ENCODE results near the gene C10orf67.
"Not testable (repeated sequence)": the region's sequence is repeated elsewhere in the genome, so short reads cannot be mapped to it uniquely, and the experiment has no call there.

The C10orf67 gene

DNA sequence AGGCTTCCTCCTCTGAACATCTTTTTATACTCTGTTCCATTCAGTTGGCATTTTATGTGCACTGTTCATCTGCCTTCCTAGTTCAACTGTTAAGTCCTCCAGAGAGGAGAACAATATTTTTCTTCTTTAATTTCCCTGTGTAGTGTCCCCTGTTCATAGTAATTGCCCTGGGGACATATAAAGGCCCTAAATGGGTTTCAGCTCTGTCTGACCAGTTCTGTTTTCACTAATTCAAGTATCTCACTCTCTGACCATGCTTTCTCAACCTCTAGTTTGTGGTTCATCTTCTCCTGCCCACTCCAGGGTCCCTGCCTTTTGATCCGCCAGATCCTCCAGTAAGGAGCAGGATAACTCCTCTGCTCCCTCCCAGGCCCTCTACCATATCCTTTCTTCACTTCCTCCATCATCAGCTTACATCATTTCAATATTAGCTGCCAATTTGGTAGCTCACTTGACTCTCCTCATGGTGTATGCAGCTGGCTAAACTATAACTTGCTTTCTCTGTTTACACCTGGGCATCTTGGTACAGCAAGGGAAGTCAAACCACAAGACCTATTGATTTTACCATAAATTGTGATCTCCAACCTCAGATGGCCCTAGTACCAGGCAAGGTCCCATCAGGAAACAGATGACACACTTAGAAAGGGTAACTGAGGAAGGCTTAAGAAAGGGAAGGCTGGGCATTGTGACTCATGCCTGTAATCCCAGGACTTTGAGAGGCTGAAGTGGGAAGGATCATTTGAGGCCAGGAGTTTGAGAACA, 17.7 kb upstream of the C10orf67 start:
- DNase-seq (ENCODE audit: low read depth): no peak

DNA sequence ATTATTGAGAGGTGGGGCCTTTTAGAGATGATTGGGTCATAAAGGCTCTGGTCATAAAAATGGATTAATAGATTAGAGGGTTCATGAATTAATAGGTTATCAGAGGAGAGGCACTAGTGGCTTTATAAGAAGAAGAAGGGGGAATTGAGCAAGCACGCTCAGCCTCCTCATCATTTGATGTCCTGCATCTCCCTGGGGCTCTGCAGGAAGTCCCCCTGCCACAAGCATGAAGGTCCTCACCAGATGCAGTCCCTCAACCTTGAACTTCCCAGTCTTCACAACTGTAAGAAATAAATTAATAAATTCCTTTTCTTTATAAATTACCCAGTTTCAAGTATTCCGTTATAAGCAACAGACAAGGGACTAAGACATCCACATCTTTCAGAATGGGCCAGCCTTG, 17.1 kb upstream of the C10orf67 start:
- DNase-seq (ENCODE audit: low read depth): no peak

DNA sequence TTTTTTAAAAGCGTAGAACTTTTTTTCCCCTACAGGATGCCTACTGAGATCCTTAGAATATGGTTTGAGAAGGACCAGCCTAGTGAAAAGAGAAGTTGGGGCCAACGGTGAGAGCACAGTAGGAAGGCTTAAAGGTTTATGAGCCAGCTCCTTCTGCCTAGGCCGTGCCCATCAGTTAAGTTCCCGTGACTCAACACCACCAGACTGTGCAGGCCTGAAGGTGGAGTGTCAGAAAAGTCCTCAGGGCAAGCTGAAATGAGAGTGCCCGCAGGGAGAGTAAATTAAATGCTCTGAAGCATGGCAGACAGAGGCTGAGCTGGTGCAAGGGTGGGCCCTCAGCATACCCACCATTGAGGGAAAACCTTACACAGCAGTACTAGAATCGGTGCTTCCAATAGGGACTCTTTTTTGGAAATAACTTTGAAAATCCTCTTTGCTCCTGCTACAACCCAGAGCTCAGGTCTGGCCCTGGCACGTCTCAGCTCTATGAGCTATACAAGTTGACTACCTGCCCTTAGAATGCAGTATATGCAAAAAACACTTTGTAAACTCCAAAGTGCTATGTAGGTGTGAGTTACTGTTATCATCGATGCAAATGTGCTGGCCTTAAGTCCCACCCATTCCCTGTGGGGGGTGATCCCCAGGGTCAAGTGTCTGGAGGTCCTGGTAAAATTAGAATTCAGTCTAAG, 15.2 kb upstream of the C10orf67 start:
- DNase-seq (ENCODE audit: low read depth): no peak

DNA sequence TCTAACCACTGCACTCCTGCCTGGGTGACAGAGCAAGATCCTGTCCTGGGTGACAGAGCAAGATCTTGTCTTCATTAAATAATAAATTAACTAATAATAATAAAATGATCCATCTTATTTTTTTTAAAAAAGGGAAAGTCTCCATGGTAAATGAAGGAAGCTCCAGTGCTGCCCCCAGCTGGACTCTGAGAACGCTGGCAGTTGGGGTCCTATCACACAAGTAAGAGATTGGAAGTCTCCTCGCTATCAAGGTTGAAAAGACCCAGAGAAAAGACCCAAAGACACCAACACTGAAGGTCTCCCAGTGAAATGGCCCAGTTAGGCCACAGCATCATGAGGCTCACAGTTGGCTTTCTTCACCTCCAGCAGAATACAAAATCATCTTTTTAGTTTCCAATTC, 13.8 kb upstream of the C10orf67 start:
- no peak for DNase-seq (ENCODE audit: low read depth)

DNA sequence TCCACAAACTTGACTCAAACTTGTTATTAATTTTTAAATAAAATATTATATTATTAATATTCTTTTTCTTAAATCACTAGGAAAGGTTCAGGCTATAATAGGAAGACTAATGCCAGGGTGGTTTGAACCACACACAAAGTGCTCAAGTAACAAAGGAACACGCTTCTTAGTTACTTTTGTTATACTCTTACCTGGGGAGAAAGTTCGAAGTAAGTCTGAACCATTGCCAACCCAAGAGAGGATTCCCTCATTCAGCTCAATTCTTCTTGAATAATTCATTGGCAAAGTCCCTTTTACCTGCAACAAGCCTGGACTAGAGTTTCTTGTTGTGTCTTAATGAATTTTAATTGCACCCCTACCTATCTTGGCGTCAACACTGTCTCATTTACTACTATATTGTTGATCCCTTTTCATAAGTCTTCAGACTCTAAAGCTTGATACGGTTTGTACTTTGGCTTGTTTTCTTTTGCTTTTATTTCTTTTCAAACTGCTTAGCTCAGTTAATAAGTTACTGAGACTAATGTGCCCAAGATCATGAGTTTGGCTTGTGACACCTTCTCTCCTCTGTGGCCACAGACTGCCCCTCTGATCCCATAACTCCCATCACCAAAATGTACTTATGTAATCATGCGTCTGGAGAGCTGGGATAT, 10.2 kb upstream of the C10orf67 start:
- DNase-seq (ENCODE audit: low read depth): no peak

DNA sequence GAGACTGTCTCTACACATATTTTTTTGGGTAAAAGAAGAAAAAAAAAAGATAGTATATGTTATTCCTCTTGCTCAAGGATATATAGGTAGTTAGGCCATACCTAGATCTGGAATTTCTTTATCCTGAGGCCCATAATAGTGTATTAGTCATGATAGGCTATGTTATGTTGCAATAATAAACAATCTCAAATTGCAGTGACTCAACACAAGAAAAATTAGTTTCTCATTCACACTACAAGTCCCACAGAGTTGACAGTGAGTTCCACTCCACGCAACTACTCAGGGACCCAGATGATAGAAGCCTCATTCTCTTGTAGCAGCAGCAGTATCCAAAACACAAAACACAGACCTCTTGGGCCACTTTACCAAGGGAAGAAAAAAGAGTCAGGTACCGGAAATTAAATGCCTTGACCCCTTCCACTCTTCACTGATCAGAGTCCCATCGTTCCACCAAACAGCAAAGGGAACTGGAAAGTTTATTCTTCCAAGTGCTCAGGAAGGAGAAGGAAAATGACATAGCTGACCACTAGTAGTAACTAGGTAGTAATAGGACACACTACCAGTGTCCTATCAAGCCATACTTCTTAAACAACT, 7.4 kb upstream of the C10orf67 start:
- no peak for DNase-seq (ENCODE audit: low read depth)

DNA sequence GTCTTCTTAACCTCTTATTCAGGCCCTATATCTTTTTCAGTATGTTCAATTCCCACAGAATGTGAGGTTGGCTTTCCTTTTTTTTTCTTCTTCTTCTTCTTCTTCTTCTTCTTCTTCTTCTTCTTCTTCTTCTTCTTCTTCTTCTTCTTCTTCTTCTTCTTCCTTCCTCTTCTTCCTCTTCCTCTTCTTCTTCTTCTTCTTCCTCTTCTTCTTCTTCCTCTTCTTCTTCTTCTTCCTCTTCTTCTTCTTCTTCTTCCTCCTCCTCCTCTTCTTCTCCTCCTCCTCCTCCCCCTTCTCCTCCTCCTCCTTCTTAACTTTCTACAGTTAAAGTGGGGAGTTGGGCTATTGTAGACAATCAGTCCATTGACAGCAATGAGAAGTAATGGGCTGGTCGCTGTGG, 6.1 kb upstream of the C10orf67 start:
- DNase-seq (ENCODE audit: low read depth): not testable (repeated sequence)

DNA sequence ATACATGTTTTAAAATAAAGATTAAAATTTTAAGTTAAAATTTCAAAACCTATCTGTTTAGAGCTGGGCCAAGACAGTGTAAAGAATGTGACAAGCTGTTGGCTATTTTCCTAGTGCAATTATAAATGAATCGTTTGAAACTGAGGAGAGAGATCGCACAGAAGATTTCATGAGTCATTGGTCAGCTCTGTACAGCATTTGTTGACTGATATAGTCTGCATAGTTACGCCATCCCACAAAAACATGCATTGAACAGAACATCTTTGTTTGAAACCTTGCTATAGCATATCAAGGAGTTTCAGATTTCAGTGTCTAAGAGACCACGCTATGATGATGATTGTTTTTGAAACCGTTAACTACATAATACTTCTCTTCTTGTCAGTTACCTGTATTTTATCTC, 1.3 kb upstream of the C10orf67 start:
- DNase-seq (ENCODE audit: low read depth): no peak

DNA sequence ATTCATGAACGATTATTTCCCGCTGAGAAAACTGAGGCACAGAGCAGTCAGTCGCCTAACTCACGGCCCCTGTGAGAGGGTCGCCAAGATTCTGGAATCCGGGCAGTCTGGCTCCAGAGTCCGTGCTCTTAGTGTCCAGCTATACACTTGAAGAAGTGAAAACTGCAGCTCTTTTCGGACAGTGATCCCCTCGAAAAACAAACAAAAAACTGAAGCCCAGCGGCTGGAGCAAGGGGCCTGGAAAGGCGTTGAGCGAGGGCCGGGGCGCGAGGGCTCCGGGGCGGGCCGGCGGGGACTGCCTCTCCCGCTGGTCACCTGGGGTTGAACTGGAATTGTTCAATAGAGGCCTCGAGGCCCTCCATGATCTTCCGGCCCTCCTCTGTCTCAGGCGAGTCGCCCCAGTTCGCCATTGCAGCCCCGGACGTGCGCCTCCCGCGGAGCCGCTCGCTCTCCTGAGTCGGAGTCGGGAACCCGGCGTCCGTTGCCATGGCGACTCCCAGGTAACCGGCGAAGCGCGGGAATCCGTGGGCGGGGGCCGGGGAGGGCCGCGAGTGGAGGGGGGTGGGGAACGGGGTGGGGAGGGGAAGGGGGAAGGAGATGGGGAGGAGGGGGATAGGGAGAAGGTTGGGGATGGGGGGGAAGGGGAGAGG, 881 bp downstream of the C10orf67 start:
- peak; percentile 37 for DNase-seq (ENCODE audit: low read depth)

DNA sequence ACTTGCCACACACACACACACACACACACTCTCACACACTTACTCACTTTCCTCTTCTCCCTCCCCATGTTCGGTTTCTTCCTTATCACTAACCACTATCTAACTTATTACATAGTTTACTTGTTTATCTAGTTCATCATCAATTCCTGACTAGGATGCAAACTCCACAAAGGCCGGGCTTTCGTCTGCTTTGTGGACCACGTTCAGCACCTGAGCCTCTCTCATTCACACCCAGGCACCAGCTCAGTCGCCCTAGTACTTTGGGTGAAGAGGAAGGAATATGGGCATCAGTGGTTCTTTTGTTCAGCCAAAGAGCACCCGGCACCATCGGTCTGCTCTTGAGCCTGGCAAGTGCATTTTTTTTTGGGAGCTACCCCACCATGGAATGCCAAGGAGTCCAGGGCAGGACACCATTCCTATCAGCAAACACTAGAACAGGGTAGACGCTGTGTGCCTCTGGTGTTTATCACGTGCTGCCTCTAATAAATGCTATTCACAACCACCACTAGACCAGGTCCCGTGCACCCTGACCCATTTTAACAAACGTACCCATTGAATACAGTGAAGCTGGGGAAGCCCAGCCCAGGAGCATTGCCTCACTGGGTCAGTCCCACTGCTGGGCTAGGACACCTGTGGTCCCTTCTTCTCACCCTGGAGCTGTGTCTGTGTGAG, 2.2 kb downstream of the C10orf67 start:
- DNase-seq (ENCODE audit: low read depth): no peak

DNA sequence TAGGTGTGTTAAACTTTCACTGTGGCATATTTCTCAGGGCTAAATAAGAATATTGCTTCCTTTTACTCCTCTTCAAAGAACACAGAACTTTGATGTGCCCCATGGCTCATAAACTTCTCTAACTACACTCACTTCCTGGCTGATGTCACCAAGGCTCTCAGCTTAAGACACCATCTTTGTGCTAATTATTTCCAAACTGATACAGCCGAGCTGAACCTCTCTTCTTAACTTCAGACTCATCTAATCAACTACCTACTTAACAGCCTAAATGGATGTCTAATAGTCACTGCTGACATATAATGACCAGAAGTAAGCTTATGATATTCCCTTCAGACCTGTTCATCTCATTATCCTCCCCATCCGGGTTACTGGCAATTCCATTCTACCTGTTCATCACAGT, 3.6 kb downstream of the C10orf67 start:
- peak; percentile 39 for DNase-seq (ENCODE audit: low read depth)

DNA sequence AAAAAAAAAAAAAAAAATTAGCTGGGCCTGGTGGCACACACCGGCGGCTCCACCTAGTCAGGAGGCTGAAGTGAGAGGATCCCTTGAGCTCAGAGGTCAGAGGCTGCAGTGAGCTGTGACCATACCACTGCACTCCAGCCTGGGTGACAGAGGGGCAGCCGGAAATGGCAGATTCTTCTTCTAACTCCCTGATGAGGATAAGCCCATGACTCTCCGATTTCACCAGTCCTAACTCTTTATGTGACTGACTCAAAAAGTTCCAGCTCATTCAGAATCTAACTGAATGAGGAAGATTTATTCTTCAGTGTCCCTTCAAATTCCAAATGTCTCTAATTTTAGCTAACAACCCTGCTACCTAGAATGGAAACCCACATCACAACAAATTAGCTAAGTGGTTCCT, 4.2 kb downstream of the C10orf67 start:
- DNase-seq (ENCODE audit: low read depth): no peak

DNA sequence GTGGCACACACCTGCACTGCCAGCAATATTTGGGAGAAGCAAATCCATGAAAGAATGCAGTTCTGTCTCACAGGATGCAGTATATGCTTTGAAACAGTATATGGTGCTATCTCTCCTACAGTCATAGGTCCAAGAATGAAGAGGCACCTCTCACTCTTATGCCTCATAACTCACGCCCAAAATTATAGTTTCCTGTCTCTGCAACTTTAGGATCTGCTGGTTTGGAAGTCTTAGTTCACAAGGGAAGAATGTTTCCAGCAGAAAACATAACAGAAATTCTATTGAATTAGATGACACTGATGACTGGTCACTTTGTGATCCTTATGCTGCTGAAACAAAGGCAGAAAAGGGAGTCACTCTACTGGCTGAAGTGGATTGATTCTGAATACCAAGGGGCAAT, 5.7 kb downstream of the C10orf67 start:
- no peak for DNase-seq (ENCODE audit: low read depth)

DNA sequence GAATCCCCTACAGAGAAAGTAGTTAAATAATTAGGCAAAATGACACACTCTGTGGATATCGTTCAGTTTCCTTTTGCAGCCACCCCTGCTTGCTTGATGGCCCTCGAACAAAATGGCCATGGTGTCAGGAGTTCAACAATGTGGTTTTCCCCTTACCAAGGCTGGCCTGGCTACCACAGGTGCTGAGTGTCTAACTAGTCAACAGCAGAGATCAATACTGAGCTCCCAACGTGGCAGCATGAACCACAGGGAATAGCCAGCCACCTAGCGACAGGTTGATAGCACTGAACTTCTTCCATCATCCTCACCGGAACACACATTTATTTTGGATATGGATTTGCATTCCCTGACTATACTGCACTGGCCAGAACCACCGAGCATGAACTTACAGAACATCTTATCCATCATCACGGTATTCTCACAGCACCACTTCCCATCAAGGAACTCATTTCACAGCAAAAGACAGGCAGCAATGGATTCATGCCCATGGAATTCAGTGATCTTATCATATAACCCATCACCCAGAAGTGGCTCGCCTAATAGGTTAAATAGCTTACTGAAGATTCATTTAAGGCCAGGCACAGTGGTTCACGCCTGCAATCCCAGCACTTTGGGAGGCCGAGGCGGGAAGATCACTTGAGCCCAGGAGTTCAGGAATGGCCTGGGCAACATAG, 6.3 kb downstream of the C10orf67 start:
- no peak for DNase-seq (ENCODE audit: low read depth)

DNA sequence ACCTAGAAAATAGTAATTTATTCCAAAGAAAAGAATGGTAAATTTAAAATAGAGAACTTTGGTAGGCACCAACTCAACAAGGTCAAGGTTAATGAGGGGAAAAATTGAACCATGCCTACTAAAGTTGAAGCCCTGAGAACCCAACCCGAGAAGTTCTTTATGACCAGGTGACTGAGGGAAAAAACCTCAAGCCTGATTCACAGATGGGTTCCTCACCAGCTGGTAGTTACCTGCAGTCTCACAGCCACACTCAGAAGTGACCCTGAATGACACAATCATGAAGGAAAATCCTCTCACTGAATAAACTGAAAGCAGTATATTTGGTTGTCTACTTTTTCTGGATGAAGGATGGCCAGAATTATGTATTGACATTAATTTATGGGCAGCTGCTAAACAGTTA, 7.0 kb downstream of the C10orf67 start:
- no peak for DNase-seq (ENCODE audit: low read depth)

DNA sequence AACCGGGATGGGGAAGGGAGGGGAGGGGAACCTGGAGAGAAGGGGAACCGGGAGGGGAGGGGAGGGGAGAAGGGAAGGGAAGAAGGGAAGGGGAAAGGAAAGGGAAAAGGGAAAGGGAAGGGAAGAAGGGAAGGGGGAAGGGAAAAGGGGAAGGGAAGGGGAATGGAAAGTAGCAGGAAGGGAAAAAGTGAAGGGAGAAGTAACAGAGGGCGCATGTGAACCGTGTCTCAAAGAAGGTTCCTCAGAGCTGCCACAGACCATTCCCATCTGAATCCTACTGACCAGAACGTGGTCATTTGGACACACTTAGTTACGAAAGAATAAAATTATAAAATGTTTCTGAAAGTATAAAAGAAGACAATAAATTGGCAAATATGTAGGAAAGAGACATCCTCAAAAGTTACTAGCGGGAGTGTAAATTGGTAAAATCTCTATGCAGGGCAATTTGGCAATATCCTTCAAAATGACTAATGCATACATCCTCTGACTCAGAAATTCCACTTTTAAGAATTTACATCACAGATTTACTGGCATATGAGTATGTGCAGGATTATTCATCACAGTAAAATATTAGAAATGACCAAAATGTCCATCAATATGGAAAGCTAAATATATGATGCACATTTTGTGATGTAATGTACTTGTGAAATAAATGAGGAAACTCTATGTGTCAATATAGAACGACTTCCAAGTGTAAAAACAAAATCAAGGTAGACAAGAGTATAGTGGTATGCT, 12.9 kb downstream of the C10orf67 start:
- no peak for DNase-seq (ENCODE audit: low read depth)

DNA sequence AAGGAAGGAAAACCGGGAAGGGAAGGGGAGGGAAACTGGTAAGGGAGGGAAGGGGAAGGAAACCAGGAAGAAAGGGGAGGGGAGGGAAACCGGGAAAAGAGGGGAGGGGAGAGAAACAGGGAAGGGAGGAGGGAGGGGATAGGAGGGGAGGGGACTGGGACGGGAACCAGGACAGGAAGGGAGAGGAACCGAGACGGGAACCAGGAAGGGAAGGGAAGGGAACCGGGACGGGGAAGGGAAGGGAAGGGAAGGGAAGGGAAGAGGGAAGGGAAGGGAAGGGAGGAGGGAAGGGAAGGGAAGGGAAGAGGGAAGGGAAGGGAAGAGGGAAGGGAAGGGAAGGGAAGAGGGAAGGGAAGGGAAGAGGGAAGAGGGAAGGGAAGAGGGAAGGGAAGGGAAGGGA, 13.6 kb downstream of the C10orf67 start:
- no peak for DNase-seq (ENCODE audit: low read depth)

DNA sequence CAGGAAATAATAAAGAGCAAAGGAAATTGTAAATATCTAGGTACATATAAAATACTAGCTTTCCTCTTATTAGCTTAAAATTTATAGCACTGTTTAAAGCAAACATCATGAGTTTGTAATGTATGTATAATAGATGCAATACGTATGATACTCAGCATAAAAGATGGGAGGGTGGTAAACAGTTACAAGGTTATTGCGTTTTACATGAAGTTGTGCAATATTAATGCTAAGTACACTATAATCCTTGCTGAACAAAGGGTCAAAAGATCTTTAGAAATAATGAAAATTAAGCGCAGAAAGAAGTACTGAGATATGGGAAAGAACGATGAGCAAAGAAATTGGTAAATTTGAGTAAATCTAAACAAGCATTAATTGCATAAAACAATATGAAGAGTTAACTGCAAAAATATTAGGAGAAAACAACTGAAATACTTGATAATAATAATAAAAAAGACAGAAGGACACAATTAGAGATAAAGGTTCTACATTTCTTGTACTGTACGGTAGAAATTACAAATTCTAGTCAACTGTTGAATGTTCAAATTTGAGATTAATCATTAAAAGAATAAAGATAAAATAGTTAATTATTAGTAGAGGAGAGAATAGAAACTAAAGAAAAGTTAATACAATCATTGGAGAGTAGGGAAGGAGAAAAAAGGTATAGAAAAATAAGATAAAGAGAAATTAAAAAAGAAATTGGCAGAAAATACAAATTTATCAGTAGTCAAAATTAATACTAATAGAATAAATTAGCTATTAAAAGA, 17.9 kb downstream of the C10orf67 start:
- DNase-seq (ENCODE audit: low read depth): no peak

DNA sequence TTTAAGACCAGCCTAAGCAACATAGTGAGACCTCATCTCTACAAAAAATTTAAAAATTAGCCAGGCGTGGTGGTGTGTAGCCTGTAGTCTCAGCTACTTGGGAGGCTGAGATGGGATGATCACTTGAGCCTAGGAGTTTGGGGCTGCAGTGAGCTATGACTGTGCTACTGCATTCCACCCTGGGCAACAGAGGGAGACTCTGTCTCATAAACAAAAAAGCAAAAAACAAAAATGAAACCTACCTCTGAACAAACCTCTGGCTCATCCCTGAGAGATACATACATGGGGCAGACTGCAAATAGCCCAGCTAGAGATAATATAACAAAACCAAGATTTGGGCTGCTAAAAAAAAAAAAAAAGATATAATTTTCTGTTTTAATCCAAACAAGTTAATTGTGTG, 19.5 kb downstream of the C10orf67 start:
- DNase-seq (ENCODE audit: low read depth): no peak

DNA sequence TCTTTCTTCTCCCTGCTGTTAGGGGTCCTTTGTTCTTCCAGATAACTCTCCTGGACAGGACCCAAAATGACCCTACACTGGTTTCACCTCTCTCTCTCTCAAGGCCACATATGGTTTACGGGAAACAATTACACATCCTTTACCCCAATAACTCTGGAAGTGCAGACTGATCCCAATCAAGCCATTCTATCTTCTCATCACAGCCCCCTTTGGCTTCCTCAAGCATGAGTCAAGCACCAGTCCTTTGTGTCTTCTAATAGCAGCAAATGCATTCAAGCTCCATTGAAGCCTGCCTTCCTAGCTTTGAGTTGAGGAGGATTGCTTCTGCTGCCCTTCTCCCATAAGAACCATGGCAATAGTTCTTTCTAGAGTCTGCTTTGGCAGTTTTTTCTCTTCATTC, 20.2 kb downstream of the C10orf67 start:
- DNase-seq (ENCODE audit: low read depth): no peak

Measured in stimulated activated CD4-positive, alpha-beta T cell treated with anti-CD3 and anti-CD28 coated beads, Interleukin-2, amount 100 ng/mL, for 4 hours (primary cell).